GM21528 (cell line): ENCODE measurements around the gene SPAG4.

Source experiments
- ATAC-seq: cut with Tn5 transposase; IDR thresholded peaks from one replicate; pipeline ENCODE4 v1.9.1; 2021; ENCODE audit warnings: mild to moderate bottlenecking, moderate library complexity; ENCODE audit not compliant: unreplicated experiment, low FRiP score

Gene SPAG4

GRCh38 chr20:35598899-35599775 is 16.5 kb upstream of the SPAG4 start:
- ATAC-seq: no peak

DNA sequence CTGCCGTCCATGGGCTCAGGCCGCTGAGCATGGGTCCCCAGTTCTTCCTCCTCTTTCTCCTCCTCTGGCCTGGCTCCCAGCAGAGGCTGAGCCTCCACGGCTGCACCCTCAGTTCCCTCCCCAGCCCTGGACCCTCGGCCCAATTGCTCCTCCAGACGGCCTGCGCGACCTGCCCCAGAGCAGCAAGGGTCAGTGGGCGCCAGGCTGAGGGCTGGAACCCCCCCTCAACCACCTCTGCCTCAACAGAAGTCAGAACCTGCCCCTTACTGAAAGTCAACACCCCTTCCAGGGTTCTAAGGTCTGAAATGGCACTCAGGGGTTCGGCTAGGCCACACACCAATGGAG is 15.9 kb upstream of the SPAG4 start:
- ATAC-seq: no peak

DNA sequence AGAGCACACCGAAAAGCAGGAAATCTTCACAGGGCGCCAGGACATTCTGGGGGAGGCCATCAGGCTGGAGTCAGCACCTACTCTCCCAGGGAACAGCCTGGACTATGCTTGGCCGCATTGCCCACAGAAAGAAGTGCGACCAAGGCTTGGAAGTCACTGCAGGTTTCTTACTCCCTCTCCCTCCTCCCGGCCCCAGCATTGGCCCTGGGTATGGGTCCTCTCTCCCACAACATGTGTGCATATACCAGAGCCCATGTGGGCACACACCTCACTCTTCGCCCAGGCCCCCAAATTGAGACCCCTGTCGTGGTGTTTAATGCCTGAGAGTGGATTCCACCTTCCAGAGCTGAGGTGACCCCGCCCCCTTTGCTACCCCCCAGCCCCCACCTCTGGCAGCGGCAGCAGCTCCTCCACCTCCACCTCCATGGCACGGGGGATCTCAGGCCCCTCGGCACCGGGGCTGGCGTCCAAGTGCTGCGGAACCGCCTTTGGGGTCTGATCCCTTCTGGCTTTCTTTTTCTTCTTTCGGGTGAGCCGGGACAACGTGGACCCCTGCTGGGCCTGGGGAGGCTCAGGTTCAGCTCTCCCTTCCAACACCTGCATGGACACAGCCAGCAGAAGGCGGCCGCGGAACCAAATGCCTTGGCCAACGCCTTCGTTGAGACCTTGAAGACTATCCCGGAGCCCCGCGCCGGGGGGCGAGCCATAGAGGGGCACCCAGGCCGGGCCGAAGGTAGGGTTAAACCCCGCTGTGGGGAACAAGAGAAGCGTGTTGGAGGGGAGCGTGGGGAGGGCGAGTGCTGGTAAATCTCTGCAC is 15.2 kb upstream of the SPAG4 start:
- no peak for ATAC-seq

- ATAC-seq: no peak
Measured at GRCh38 chr20:35600993-35601973, 14.3 kb upstream of the SPAG4 start.

- ATAC-seq: no peak
Measured at GRCh38 chr20:35601990-35602389, 13.6 kb upstream of the SPAG4 start.

- ATAC-seq: no peak
Measured at GRCh38 chr20:35602851-35603495, 12.7 kb upstream of the SPAG4 start.

- no peak for ATAC-seq
Measured at GRCh38 chr20:35603695-35604448, 11.8 kb upstream of the SPAG4 start.

GRCh38 chr20:35604449-35604747 is 11.2 kb upstream of the SPAG4 start:
- ATAC-seq: no peak

GRCh38 chr20:35606127-35606526 is 9.5 kb upstream of the SPAG4 start:
- no peak for ATAC-seq

DNA sequence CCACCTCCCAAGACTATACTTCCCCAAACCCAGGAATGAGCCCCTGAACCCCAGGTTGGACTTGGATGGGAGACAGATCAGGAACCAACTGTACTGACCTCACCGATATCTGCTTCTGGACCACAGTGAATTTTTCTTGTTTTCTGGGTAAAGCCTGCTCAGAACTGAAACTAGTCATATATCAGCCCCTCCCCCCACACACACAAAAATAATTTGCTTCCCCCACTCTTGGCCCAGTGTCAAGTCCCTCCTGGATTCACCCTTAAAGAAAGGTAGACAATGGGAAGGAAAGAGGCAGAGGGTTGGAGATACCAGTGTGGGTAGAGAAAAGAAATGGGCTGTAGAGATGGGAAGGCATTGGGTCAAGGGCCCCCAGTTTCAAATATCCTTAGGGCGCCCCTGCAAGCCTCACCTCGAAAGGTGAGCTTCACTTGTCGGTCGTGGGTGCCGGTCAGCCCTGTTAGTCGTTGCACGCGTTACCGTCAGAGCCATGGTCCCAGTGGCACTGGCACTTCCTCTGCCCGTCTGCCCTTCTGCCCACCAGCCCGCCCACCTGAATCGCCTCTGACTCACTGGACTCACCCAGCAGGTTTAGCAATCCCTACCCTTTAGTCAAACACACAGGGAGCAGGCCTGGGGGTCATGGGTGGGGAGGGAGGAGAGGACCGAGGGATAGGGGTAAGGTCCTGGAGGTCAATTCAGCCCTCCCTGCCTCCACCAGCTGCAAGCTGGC is 8.5 kb upstream of the SPAG4 start:
- ATAC-seq: no peak

DNA sequence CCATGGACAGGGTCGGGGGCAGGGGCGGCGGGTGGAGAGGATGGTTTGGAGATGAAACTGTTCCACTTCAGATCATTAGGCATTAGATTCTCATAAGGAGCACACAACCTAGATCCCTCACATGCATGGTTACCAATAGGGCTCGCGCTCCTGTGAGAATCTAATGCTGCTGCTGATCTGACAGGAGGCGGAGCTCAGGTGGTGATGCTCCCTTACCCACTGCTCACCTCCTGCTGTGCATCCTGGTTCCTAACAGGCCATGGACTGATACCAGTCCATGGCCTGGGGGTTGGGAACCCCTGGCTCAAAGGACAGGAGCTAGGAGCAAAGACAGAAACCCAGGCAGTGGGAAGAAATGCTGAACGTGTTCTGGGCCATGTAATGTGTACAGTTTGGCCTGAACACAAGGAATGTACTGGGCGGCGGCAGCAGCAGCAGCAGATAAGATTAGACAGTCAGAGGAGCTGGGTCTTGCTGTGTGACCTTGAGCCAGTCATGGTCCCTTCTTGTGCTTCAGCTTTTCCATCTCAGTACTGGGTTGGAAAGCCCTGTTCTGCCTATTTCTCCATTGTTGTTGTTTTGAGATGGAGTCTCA is 4.7 kb upstream of the SPAG4 start:
- no peak for ATAC-seq

DNA sequence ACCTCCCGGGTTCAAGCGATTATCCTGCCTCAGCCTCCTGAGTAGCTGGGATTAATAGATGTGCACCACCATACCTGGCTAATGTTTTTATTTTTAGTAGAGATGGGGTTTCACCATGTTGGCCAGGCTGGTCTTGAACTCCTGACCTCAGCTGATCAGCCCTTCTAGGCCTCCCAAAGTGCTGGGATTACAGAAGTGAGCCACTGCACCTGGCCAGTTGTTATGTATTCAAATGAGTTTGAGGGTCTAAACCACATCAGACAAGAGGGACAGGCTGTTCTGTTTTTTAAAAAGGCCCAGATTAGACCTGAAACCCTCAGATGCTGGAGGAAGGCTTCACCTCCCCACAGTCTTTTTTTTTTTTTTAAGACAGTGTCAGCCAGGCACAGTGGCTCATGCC is 4.1 kb upstream of the SPAG4 start:
- no peak for ATAC-seq

- peak; percentile 21 for ATAC-seq
Measured at GRCh38 chr20:35616465-35617396, 1.1 kb downstream of the SPAG4 start.

DNA sequence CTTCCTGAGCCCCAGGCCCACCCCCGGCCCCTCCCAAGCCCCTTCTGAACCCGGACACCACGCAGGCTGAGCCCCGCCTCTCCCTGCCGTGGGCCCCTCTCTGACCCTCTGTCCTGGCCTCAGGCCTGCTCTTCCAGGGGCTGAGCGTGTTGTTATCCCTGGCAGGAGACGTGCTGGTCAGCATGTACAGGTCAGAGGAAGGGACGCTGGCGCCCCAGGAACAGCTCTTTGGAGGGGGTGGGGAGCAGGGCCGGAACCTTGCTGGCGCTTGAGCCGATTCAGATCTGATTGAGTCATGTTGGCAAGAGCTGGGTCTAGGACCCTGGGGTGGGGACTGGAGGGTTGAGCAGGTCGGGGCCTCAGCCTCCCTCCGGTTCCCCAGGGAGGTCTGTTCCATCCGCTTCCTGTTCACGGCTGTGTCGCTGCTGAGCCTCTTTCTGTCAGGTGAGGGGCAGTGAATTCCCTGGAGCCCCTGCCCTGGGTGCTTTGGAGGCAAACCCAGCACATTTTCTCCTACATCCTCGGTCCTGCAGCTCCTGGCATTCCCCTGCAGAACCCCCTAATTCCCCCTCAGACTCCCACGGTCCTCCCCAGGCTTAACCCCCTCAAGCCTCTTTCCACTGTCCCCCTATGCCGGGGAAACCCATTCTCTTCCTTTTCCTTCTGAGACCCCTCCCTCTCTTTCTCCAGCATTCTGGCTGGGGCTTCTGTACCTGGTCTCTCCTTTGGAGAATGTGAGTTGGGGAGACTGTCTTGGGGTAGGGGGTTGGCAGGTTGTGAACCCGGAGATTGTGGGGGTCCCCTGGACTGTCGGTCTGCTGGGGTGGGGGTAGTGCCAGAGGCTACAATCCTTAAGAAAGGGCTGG is 2.0 kb downstream of the SPAG4 start:
- ATAC-seq: no peak

DNA sequence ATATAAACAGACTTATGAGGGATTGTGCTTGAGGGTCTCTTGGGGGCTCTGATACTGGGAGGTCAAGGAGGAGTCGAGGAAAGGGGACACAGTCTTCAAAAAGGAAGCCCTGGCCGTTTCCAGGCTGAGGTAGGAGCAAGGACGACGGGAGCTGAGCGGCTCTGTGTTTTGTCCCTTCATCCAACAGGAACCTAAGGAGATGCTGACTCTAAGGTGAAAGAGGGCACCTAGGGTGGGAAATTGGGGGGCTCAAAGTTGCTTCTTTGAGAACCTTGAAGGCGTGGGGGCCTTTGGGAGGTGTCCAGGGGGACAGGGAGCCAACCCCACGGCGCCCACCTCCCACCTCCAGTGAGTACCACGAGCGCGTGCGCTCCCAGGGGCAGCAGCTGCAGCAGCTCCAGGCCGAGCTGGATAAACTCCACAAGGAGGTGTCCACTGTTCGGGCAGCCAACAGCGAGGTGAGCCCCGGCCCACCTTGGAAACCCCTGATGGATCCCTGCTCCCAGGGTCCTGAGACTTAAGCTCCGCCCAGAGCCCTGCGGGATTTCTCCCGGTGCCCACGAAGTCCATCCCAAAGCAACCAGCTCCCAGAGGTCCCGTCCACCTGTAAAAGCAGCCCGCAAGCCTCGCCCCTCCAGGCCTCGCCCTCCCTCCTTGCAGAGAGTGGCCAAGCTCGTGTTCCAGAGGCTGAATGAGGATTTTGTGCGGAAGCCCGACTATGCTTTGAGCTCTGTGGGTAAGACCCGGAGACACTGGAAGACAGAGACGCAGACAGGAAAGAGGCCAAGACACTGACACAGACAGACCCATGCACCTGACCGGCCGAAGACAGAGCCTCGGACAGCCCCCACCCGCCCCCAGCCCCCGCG is 2.9 kb downstream of the SPAG4 start:
- ATAC-seq: no peak
